HL-60 (cell line): ENCODE data around the gene DENND6A.

Experiments used
- DNase-seq, 2 experiments: peaks; one replicate each; pipeline ENCODE4 v3.0.0-alpha.2; 2010 to 2020; ENCODE audit warnings: low read depth in 1 of 2, low spot score in 1 of 2
- H3K27ac ChIP-seq: fragments of 250-450 bp; sonication (Bioruptor Pico); replicated peaks from 2 replicates; pipeline ENCODE4 v1.5.1; 2020; ENCODE audit warnings: mild to moderate bottlenecking, moderate library complexity
- H3K27me3 ChIP-seq: fragments of 250-450 bp; sonication (Bioruptor Pico); 2 replicates; pipeline ENCODE4 v1.5.1; 2021; ENCODE audit warnings: mild to moderate bottlenecking, moderate library complexity; ENCODE audit not compliant: insufficient read depth, poor library complexity, severe bottlenecking
- H3K4me3 ChIP-seq: replicated peaks from 2 replicates; pipeline ENCODE4 v1.5.1; 2011; ENCODE audit warnings: mild to moderate bottlenecking, control low read depth, low read length; ENCODE audit not compliant: insufficient read depth
- CTCF ChIP-seq: IDR thresholded peaks from one replicate; pipeline ENCODE4 v1.5.1; 2011; ENCODE audit warnings: low read length, control low read depth, inconsistent platforms; ENCODE audit not compliant: insufficient read depth
- GABPA ChIP-seq: IDR thresholded peaks from 2 replicates; pipeline ENCODE4 v1.6.1; 2012; ENCODE audit warnings: low read depth
- POLR2AphosphoS5 ChIP-seq: IDR thresholded peaks from 2 replicates; pipeline ENCODE4 v1.6.1; 2012; ENCODE audit warnings: low read depth
- REST ChIP-seq: IDR thresholded peaks from 2 replicates; pipeline ENCODE4 v1.6.1; 2012; ENCODE audit warnings: low read depth; ENCODE audit not compliant: insufficient replicate concordance
- SPI1 ChIP-seq: IDR thresholded peaks from 2 replicates; pipeline ENCODE4 v1.6.1; 2012; ENCODE audit warnings: low read depth, mild to moderate bottlenecking, borderline replicate concordance

Gene DENND6A

DNA sequence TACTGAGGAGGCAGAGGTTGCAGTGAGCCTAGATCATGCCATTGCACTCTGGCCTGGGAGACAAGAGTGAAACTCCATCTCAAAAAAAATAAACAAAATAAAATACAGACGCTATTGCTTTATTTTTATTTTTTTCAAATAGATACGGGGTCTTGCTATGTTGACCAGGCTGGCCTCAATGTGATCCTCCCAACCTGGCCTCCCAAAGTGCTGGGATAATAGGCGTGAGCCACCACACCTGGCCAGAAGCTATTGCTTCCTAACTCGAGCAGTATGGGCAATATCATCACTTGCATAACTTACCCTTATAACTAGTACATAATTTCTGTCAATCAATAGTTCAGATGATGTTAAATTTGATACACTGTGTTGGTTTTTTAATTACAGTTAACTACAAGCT, 98.7 kb downstream of the DENND6A start:
- Histone ChIP-seq H3K27ac (no peak overlapping the region), H3K4me3 (no peak overlapping the region)
- no peak for DNase-seq

GRCh38 chr3:57592306-57592705, 100.6 kb downstream of the DENND6A start:
- Histone ChIP-seq H3K27ac (no peak overlapping the region), H3K4me3 (no peak overlapping the region), H3K27me3 (no peaks in the 10 kb centered on the region)
- no peak for TF ChIP-seq CTCF
- no peak for TF ChIP-seq GABPA
- TF ChIP-seq SPI1 = no peak
- no peak for TF ChIP-seq REST
- TF ChIP-seq POLR2AphosphoS5 = no peak
- DNase-seq = no peak

More for the DNA sequence above, 98.7 kb downstream of the DENND6A start:
- no peak for TF ChIP-seq SPI1
- no peak for TF ChIP-seq CTCF
- no peak for TF ChIP-seq POLR2AphosphoS5
- no peak for TF ChIP-seq REST
- TF ChIP-seq GABPA = no peak
- no peaks in the 10 kb centered on the region for H3K27me3 ChIP-seq

GRCh38 chr3:57587905-57588304, 105.0 kb downstream of the DENND6A start:
- DNase-seq = no peak
- TF ChIP-seq POLR2AphosphoS5 (no peak), REST (no peak), SPI1 (no peak), CTCF (no peak), GABPA (no peak)
- Histone ChIP-seq H3K27me3 (no peaks in the 10 kb centered on the region), H3K27ac (no peak overlapping the region), H3K4me3 (no peak overlapping the region)
